ENCODE results near the gene RNF212B.

The RNF212B gene

GRCh38 chr14:23320584-23321571, 83.1 kb downstream of the RNF212B start, which contains the start of gene PABPN1:
TSS of gene PABPN1 (plus strand) at chr14:23321457. CDS start at chr14:23321470, 13 bp downstream.
- peak; percentile 99 for DNase-seq (ENCODE audit: low read depth)

- peak; percentile 38 for DNase-seq (ENCODE audit: low read depth)
Measured at GRCh38 chr14:23321572-23322547, 84.1 kb downstream of the RNF212B start.
